H54 (cell line): Measurements from ENCODE around the gene SKIC8.
A peak's percentile ranks its signal among the peaks of the same experiment; 100 is the strongest.

ENCODE experiments used
- DNase-seq: peaks from one replicate; pipeline ENCODE4 v3.0.0; 2011; ENCODE audit warnings: low spot score, mixed read lengths; ENCODE audit not compliant: insufficient read length
- FAIRE-seq: peaks from 3 replicates; lab custom pipeline; 2011; peaks lifted over from hg19 to GRCh38; lab: Jason Lieb, UNC
- POLR2A ChIP-seq: IDR thresholded peaks from 2 replicates; pipeline ENCODE4 v1.6.1; 2011; ENCODE audit warnings: low read depth, mild to moderate bottlenecking, low read length

The SKIC8 gene

GRCh38 chr15:78299101-78299930 lies at the start of gene SKIC8:
Gene SKIC8, minus strand, starts transcription at chr15:78299609. Its CDS starts 3,923 bp downstream, at chr15:78295686.
- peak; percentile 97 for TF ChIP-seq POLR2A
- DNase-seq (peak; percentile 67), FAIRE-seq (peak; percentile 38)

- DNase-seq: no peak
- FAIRE-seq: no peak
- no peak for TF ChIP-seq POLR2A
Observed at GRCh38 chr15:78347586-78348543, 48.5 kb upstream of the SKIC8 start.

GRCh38 chr15:78345396-78346125 lies 46.2 kb upstream of the SKIC8 start:
- DNase-seq: no peak
- no peak for FAIRE-seq
- no peak for TF ChIP-seq POLR2A

- DNase-seq (no peak), FAIRE-seq (no peak)
- no peak for TF ChIP-seq POLR2A
Observed at GRCh38 chr15:78343276-78344060, 44.1 kb upstream of the SKIC8 start.

GRCh38 chr15:78342021-78342420 lies 42.6 kb upstream of the SKIC8 start:
- DNase-seq: no peak
- no peak for TF ChIP-seq POLR2A
- FAIRE-seq: no peak

- no peak for DNase-seq
- no peak for TF ChIP-seq POLR2A
Observed at GRCh38 chr15:78341057-78341987, 41.9 kb upstream of the SKIC8 start.

GRCh38 chr15:78340231-78341056 lies 41.0 kb upstream of the SKIC8 start, which contains the start of gene CRABP1:
Gene CRABP1, plus strand, starts transcription at chr15:78340353. Its CDS starts 76 bp downstream, at chr15:78340429.
- DNase-seq (no peak), FAIRE-seq (no peak)
- TF ChIP-seq POLR2A: no peak

More at GRCh38 chr15:78341057-78341987, 41.9 kb upstream of the SKIC8 start:
- no peak for FAIRE-seq

- no peak for FAIRE-seq
- TF ChIP-seq POLR2A: no peak
- DNase-seq: no peak
Observed at GRCh38 chr15:78339559-78339958, 40.1 kb upstream of the SKIC8 start.

GRCh38 chr15:78338781-78339180 lies 39.4 kb upstream of the SKIC8 start:
- TF ChIP-seq POLR2A: no peak
- FAIRE-seq (no peak), DNase-seq (no peak)

GRCh38 chr15:78335985-78336384 lies 36.6 kb upstream of the SKIC8 start:
- no peak for FAIRE-seq
- TF ChIP-seq POLR2A: no peak
- no peak for DNase-seq

- no peak for DNase-seq
- FAIRE-seq: no peak
- TF ChIP-seq POLR2A: no peak
Observed at GRCh38 chr15:78334845-78335244, 35.4 kb upstream of the SKIC8 start.
